Activated CD8-positive, alpha-beta memory T cell treated with anti-CD3 and anti-CD28 coated beads for 24 hours (primary cell): ENCODE data around the gene SPECC1L.

Experiments
- DNase-seq: peaks from one replicate; pipeline ENCODE4 v3.0.0-alpha.2; 2020

The SPECC1L gene

GRCh38 chr22:24430431-24431308 lies 160.0 kb downstream of the SPECC1L start:
- DNase-seq: no peak

- DNase-seq: no peak
Observed at GRCh38 chr22:24431309-24432034, 160.8 kb downstream of the SPECC1L start.

- DNase-seq: no peak
Observed at GRCh38 chr22:24432059-24432853, 161.6 kb downstream of the SPECC1L start.

GRCh38 chr22:24433001-24433827 lies 162.6 kb downstream of the SPECC1L start:
- DNase-seq: no peak

DNA sequence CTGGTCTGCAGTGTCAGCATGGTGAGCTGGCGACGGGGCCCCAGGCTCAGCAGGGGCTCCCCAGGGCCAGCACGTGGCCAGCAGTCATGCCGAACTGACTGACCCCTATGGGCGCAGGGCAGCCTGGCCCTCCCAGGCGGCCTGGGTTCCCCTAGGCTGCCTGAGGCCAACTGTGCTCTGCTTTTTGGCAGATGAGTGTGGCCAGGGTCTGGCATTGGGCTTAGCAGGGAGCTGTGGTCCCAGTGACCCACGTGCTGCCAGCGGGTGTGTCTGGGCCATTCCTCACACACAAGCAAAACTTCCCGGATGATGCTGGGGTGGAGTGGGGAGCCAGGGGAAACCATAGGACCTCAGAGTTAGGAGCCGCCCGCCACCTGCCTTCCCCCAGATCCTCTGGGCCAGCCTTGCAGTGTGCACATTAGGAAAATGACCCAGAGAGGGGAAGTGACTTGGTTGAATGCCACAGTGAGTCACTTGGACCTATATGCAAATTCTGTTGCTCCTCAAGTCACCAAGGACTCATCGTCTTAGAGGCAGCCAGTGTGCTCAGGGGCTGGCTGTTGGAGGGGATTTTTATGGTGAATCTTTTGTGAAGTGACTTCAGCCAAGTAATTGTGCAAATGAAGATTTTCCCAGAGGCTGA lies 163.3 kb downstream of the SPECC1L start:
- no peak for DNase-seq

- DNase-seq: peak; percentile 88
Observed at GRCh38 chr22:24434471-24435322, 164.1 kb downstream of the SPECC1L start.

- no peak for DNase-seq
Observed at GRCh38 chr22:24435323-24435645, 164.7 kb downstream of the SPECC1L start.

GRCh38 chr22:24435861-24436371 lies 165.3 kb downstream of the SPECC1L start:
- DNase-seq: no peak

DNA sequence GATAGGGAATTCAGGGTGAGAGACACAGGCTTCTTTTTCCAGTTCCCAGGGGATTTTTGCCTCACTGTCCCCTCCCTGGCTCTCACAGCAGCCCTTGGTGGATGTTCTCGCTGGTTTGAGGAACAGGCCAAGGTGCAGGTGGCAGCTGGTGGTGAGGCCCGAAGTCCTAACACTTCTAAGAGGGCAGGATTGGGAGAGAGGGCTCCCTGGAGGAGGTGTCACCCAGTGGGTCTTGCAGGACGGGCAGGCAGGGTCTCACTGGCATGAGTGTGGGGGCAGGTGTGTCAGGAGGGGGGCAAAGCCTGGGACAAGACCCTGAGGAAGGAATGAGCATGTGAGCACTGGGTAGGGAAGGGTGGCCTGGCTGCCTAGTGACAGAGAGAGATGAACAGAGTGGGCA lies 165.9 kb downstream of the SPECC1L start:
- DNase-seq: no peak

DNA sequence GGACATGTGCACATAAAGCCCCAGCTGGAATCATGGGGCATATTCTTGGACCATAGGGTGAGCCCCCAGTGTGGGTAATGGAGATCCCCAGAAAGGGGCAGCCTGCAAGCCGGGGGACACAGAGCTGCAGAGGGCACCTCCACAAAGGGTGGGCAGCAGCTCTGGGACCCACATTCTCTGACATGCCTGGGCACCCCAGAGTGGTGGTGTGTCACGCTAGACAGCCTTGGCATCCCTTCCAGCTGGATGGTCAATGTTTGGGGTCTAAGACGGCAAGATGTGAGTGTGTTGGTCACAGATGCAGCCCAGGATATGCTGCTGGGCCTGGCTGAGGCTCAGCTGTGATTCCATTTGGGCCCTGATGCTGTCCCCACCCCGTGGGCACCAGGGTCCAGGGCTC lies 166.5 kb downstream of the SPECC1L start:
- DNase-seq: no peak

DNA sequence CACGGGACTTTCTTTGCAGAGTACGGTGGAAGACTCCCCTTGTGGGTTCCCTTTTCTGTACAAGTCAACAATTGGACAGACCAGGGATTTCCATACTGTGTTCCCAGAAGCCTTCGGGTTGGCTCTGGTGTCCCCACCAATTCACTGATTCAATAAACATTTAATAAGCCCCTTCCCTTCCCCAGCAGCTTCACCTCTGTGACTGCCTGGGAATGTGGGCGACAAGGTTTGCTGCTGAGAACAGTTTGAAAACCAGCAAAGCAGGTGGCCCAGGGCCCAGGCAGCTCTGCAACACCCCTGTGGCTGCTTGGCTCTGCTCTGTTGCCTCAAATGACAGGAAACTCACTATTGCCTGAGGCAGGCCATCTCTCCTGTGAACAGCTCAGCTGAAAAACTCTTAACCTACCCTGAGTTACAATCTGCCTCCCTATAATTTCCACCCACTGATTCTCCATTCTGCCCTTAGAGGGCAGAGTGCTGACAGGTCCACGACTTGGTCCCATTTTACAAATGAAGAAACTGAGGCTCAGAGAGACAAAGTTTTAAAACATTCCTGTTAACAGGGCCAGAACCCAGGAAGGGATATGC lies 167.2 kb downstream of the SPECC1L start:
- DNase-seq: no peak

GRCh38 chr22:24440270-24440717 lies 169.7 kb downstream of the SPECC1L start:
- DNase-seq: no peak

- DNase-seq: no peak
Observed at GRCh38 chr22:24440718-24441405, 170.2 kb downstream of the SPECC1L start.

- no peak for DNase-seq
Observed at GRCh38 chr22:24441406-24442351, 171.0 kb downstream of the SPECC1L start.

- no peak for DNase-seq
Observed at GRCh38 chr22:24442352-24442744, 171.7 kb downstream of the SPECC1L start.

GRCh38 chr22:24443668-24444067 lies 173.0 kb downstream of the SPECC1L start:
- DNase-seq: no peak

- no peak for DNase-seq
Observed at GRCh38 chr22:24444251-24444650, 173.6 kb downstream of the SPECC1L start.

DNA sequence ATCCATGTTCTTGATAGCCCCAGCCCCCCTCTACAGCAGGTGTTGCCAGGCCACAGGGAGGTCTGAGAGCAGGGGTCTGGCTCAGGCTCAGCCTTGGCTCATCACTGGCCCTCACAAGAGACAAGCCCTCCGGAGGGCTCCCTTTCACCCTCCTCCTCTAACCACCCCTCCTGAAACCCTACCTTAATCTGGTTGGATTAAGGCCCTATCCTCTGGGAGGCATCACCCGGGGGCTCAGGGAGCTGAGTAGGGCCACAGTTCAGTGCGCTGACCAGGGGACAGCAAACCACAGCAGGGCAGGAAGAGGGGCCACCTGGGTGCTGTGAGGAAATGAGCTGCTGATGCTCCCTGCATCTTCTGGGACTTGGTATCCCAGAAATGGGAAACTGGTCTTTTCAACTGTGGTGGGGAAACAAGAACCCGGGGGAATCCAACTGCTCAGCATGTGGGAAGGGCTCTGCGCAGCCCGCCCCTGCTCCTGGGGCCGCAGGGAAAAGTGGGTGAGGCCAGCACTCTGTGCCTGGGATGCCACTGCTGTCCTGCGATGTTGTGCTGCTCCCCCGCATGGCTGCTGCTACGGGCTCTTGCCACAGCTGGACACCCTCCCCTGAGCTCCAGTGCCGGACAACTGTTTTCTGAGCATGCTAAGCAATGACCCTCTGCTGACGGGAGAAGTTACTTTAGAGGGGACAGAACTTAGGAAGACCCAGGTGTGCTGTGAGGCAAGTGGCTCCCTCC lies 174.3 kb downstream of the SPECC1L start:
- DNase-seq: no peak
